Endothelial cell of hepatic sinusoid (primary cell): ENCODE measurements around the gene FAM107B.

Experiments used
- in situ Hi-C: cut with HindIII; loops from 2 replicates; pipeline ENCODE4 v1.10.0; 2017; ENCODE audit warnings: low sequenced_read_pairs

The FAM107B gene

DNA sequence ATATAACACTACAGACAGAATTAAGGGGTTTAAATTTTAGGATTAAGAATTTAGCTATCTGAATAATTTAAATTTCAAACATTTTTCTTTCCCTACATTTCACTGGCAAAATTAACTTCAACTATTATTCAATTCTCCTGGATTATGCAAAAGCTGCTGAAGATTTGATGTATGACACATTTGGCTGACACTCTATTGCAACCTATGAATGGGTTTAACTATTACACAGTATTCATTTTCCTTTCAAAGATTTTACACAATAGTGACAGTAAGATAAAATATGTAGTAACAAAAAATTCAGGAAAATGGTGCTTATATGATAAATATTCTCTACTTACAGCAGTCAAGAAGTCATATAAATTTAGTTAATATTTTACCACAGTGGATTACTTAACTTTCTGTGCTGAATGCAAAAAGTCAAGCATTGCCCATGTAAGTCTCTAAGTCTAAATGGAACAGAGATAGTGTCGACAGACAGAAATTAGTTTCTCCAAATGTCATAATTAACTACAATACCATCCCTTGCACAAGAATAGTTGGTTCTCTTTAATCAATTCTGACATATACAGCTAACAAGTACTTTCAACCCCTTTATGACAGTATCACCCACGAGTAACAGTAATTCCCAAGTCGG is 249.9 kb downstream of the FAM107B start:
- in situ Hi-C loops = loop anchor here (25.0 kb wide), 1 partner anchor 312 kb away; the partner anchor contains the start of genes CDNF, HSPA14 and MSANTD7

DNA sequence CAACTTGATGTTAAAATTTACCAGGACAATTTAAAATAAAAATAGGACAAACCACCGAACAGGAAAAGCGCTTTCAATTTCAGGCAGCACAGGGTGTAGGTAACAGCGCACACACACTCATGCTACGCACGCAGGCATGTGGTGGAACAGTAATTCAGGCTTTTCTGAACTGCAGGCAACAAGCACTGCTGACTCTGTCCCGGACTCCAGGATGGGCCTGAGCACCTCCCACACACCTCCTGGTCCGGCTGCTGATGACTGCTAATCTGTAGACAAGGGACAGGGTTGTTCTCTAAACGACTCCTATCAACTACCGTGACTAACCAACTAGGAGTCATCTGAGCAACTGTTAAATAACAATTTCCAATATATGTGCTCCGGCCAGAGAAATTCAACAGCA is 251.4 kb downstream of the FAM107B start:
- in situ Hi-C loops = no loop called here

DNA sequence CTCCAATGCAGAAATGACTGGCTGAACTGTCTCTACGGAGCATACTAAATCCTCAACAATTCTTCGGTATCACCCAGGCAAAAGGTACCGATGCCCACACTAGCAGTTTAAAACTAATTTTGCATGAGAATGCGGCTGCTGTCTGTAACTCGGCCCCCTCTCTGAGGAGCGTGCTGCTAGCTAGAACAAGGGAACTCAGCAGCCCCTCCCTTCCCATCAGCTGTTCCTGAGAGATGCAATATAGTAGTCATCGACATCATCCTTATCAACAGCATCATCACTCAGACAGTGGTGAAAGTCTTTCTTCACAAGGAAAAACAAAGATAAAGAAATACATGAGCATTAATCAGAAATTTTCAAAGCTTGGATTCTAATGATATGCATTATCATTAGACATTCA is 254.9 kb downstream of the FAM107B start:
- in situ Hi-C loops = no loop called here

DNA sequence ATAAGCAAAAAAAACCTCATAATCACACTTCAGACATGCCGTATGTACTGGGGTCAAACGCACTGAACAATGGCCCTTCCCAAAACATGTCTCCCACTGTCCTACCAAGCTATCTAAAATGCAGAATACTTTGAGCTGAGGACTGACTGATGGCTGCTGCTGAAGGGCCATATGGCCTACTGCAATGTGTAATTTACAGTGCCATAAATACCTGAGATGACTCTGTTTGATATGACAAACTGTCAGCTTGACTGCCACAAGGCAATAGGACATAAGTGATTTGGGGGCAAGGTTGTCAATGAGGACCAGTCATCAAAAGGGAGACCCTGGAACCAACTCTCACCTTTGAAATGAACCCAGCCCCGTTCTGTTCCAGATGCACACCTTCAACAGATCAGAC is 256.5 kb downstream of the FAM107B start:
- in situ Hi-C loops = no loop called here

DNA sequence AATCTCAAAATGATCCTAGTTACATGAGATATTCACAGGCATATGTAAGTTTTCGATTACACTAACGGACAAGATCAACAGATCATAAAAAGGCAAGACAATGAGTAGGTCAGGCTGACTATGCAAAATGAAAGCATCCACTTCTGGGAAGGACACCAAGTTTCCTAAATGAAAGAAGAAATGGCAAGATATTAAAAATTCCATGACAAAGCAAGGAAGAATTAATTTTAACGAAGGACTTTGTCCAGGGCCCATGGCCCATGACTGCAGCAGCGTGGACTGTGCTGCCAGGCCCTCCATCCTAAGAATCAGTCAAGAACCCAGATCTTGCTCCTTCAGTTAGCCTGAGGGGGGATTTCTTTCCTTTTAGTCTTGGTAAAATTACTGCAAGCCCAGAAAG is 261.6 kb downstream of the FAM107B start:
- in situ Hi-C loops = no loop called here

DNA sequence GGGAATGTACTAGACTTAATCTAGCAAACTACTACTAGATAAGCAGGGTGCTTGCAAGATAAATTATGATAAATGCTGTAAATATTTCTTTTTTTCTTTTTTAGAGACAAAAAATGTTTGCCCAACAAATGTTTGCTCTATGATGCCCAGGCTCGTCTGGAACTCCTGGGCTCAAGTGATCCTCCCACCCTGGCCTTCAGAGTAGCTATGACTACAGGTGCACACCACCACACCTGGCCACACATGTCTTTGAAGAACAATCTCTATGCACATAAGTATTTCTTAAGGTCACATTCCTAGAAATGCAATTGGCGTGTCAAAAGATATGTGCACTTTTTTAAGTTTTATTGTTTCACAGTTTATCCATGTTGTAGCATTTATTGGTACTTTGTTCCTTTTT is 264.4 kb downstream of the FAM107B start:
- in situ Hi-C loops = no loop called here

DNA sequence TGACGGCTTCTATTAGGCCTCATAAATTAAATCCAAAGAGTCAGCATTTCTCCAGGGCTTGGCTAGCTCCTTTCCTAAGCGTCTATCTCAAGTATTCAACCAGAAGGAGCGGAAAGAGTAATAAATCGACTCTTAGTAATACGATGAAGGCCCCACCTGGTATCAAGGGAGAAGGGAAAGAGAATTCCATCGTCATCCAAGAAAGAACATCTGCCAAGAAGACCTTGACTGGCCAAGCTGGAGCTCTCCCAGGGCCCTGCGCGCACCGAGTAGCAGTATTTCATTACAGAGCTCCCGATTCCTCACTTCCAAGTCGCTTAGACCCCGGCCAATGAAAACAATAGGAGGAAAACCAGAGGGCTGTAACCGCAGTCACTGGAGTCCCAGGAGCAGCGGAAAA is 266.0 kb downstream of the FAM107B start:
- in situ Hi-C loops = loop anchor here (5.0 kb wide), 1 partner anchor 49 kb away; no protein-coding TSS in a partner anchor

DNA sequence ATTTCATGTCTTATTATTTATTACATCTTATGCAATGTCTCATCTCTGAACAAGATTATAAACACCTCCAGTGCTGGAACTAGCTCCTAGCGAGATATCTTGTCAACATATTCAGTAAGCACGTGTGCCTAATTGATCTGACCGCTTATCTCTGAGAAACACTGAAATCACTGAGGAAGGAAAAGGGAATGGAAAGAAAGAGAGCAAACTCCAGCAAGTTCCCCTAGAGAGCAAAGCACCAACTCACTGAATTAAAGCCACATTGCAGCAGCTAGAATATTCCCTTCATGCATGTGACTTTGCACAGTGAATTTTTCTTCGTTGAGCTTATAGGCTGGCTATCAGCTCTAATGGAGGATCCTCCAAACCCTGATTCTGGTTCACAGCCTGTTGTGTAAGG is 266.9 kb downstream of the FAM107B start:
- in situ Hi-C loops = loop anchor here (5.0 kb wide), 1 partner anchor 50 kb away; no protein-coding TSS in a partner anchor

DNA sequence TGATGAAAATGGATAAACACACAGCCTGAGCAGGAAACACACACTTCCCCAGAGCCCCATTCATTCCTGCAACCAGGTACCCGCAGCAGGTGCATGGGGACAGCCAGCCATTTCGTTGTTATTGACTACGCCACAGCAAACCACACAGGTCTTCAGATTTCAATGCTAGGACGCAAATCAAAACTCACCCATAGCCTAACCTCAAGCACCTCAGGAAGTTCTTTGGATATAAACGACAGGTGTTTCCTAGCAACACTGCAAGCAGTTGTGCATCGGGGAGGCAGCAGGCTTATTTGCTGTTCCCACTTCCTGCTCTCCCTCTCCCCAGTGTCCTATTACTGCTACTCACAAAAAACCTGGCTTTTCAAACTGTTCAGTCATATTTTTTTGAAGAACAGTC is 267.5 kb downstream of the FAM107B start:
- in situ Hi-C loops = loop anchor here (5.0 kb wide), 1 partner anchor 50 kb away; no protein-coding TSS in a partner anchor

DNA sequence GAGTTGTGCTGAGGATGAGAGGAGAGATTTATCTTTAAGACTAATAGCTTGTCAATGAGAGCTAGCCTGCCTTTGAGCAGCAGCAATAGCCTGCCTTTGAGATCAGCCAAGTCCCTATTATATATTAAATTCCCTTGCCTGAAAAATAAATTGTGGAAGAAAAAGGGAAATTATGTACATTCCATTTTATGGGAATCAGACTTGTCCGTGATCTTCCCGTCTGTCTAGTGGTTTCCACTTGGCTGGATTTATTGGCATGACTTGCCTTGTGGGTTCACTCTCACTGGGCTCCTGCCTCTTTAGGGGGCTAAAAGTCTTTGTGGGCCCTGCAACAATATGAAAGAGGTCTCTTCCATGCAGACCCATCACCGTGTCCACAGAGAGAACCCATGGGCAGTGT is 272.3 kb downstream of the FAM107B start:
- in situ Hi-C loops = no loop called here

DNA sequence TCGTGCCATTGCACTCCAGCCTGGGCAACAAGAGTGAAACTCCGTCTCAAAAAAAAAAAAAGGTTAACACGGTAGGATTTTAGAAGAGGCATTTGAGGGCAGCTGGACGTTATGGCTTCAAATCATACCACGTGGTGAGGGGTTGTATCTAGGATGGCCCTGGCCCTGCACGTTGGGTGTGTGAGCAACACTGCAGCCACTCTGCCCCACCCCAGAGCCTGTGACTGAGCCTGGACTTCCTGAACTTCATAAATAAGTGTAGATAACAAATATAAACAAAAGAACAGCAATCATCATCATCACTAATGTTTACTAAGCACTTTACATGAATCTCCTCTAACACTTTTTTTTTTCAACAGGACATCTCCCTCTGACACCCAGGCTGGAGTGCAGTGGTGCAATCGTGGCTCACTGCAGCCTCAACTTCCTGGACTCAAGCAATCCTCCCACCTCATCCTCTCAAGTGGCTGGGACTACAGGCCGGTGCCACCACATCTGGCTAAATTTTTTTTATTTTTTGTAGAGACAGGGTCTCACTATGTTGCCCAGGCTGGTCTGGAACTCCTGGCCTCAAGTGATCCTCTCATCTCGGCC is 274.4 kb downstream of the FAM107B start:
- in situ Hi-C loops = no loop called here

DNA sequence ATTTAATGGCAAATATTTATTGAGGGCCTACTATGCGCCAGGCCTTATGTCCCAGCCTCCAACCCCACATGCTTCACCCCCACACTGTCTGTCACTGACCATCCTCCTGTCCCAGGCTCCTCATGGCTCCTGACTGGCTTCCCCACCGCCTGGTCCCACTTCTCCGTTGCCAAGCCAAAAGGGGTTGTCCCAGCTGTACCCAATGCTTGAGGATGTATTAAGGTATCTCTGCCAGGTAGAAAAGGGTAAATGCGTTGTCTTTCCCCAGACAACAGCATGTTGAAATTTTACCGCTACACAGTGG is 275.1 kb downstream of the FAM107B start:
- in situ Hi-C loops = no loop called here

DNA sequence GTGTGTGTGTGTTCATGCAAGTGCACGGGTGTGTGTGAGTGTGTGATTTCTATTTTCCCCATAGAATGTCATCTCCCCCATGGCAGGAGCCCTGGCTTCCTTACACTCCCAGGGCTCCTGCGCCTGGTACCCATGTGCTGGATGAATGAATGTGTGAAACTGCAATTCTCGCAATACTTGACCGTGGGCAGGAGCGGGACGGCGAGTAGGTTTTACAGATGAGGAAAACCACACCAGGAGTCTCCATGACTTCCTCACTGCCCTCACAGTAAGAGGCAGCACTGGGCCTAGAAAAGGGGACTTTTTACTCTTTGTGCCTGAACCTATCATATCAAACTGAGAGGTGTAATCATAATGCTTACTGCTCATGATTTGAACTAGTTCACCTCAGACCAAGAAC is 276.4 kb downstream of the FAM107B start:
- in situ Hi-C loops = no loop called here

DNA sequence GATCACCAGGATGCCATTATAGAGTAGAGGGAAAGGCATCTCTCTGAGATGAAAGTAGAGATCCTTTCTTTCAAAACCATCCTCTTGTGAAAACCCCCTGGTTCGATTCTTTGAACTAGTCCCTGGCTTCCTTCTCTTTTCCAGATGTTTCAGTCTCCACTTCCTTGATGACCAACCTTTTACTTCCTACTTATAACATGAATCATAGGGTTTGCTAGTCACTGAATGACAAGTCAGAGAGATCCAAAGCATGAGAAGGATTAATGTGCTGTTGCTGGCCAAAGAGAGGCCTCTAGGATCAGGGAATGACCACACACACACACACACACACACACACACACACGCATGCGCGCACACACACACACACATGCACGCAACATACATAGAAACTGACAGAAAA is 282.9 kb downstream of the FAM107B start:
- in situ Hi-C loops = no loop called here

DNA sequence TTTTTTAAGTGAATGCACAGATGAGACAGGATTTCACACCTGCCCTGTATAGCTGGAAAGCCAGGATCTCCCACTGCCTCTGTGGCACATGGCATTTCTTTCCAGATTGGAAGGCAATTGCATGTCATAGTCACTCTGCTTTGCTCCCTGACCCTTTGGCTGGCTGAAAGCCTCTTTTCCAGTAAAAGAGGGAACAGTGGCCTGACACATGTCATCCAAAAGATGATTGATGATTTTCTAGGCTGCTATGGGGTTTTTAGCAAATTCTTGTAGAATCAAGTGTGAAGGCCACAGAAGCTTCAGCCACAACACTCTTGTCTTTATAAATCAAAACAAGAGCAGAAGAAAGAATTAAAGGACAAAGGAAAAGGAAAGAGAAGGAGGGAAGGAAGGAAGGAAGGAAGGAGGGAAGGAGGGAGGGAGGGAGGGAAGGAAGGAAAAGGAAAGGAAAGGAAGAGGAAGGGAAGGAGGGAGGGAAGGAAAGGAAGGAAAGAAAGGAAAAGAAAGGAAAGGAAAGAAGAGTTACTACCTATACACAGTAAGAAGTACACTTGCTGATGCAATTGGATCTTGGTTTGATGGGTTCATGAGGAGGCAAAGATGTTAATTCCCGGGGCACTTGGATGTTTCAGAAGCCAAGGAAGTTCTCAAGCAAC is 285.0 kb downstream of the FAM107B start:
- in situ Hi-C loops = loop anchor here (5.0 to 10.0 kb wide), 3 partner anchors 115 to 302 kb away; no protein-coding TSS in a partner anchor

DNA sequence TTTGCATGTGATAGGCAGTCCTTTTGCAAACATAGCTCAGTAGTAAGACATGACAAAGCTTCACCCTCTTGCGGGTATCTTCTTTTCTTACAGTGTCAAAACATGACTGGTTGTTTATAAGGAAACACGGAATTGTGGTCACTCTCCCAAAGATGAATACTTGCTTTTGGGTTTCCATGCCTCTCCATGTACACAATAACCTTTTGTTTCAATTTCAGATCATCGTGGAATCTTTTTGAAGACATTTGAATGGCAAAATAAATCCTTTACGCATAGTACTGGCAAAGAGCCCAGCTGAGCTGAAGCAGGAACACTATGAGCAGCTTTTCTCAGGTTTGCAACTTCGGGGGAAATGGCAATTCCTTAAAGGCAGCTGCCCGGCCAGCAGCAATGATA is 287.2 kb downstream of the FAM107B start:
- in situ Hi-C loops = loop anchor here (5.0 to 10.0 kb wide), 3 partner anchors 113 to 300 kb away; no protein-coding TSS in a partner anchor

DNA sequence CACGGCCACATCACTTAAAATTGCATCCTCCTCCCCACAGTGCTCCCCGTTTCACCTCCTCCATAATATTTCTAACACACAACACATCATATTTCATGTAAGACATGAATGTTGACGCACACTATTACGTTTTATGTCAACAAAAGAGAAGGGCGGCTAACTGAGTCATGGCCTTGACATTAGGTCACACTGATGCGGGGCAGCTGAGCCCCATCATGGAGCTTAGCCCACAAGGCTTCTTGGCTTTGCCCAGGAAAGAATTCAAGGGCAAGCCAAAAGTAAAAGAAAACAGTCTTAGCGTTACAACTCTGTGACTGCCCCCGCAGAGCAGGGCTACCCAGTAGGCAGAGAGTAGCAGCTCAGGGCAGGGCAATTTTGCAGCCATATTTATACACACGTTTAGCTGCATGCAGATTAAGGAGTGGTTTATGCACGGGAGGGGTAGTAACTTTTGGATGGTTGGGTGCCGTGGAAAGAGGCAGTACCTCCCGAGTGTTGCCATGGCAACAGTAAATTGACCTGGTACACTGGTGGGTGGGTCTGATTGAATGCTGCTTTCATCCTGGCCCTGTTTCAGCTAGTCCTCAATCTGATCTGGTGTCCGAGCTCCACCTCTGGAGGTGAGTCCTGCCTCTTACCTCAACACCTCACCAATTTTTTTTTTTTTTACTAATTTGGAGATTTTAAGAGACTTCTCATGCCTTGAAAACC is 287.8 kb downstream of the FAM107B start:
- in situ Hi-C loops = loop anchor here (5.0 to 10.0 kb wide), 3 partner anchors 112 to 300 kb away; no protein-coding TSS in a partner anchor

DNA sequence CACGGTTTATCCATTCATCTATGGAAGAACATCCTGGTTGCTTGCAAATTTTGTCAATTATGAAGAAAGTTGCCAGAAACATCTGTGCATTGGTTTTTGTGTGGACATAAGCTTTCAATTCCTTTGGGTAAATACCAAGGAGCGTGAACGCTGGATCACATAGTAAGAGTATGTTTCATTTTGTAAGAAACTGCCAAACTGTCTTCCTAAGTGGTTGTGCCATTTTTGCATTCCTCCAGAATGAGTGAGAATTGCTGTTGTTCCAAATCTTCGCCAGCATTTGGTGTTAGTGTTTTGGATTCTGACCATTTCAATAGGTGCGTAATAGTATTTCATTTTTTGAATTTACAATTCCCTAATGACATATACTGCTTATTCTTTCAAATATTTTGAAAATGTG is 288.7 kb downstream of the FAM107B start:
- in situ Hi-C loops = loop anchor here (5.0 to 10.0 kb wide), 3 partner anchors 111 to 299 kb away; no protein-coding TSS in a partner anchor

DNA sequence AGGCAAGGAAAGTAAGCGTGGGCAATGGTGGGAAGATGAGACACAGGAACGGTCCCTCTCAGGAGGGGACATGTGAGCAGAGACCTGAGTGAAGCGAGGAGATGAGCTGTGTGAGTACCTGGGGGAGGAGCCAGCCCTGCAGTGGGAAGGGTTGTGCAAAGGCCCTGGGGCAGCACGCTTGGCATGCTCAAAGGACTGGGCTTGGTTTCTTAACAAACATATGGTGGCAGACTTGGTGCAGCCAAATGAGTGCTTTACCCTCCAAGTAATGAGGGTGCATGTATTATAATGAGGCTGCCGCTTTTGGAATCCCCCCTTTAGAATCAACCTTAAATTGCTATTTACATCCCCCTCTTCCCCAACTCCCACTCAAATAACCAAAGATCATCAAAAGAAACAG is 291.3 kb downstream of the FAM107B start:
- in situ Hi-C loops = loop anchor here (10.0 kb wide), 2 partner anchors 109 to 199 kb away; no protein-coding TSS in a partner anchor

DNA sequence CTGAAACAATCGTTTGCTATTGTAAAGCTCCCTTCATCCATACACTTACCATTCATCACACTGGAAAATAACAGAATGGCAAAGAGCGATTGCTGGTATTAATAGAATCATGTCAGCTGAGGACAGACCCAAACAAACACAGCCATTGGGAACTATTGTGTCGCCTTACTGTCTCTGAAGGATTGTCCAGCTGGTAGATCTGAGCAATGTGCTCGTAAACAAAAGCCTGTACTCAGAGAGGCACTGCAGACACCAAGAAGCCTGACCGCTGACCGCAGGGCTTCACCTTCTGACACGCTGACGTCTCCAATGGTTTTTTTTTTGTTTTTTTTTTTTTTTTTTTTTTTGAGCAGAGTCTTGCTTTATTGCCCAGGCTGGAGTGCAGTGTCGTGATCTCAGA is 292.9 kb downstream of the FAM107B start:
- in situ Hi-C loops = loop anchor here (10.0 kb wide), 2 partner anchors 107 to 197 kb away; no protein-coding TSS in a partner anchor

DNA sequence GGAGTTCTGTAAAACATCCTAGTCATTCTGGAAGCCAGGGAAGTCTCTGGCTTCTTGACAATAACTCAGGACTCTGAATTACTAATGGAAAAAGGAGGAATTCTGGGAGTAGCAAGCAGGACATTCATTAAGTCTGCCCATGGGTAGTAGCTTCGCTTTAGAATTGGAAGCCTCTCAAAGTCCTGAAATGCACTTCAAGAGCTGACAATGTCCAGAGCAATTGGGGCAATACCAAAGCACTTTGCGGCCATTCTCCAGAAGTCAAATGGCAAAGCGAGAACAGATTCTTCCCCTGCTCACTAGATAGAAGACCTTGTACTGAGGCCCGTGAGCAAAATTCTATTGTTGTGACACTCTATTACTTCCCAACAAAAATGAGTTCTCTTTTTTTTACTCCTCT is 293.7 kb downstream of the FAM107B start:
- in situ Hi-C loops = loop anchor here (10.0 kb wide), 2 partner anchors 106 to 196 kb away; no protein-coding TSS in a partner anchor
